ENCODE data around the gene ELOVL2.
"Not testable (repeated sequence)": the region's sequence is repeated elsewhere in the genome, so short reads cannot be mapped to it uniquely, and the experiment has no call there.

DNA sequence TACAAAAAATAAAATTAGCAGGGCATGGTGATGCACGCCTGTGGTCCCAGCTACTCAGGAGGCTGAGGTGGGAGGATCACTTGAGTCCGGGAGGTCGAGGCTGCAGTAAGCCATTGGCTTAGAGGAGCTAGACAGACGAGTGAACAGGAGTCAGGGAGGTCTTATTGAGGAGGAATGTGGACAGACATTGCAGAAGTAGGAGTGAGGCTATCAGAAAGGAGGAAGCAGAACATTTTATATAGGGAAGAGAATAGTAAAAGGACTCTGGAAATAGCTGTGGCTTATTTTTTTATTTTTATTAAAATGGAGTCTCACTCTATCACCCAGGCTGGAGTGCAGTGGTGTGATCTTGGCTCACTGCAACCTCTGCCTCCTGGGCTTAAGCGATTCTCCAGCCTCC lies 47.0 kb upstream of the ELOVL2 start:
- TF ChIP-seq, protein P1, sequence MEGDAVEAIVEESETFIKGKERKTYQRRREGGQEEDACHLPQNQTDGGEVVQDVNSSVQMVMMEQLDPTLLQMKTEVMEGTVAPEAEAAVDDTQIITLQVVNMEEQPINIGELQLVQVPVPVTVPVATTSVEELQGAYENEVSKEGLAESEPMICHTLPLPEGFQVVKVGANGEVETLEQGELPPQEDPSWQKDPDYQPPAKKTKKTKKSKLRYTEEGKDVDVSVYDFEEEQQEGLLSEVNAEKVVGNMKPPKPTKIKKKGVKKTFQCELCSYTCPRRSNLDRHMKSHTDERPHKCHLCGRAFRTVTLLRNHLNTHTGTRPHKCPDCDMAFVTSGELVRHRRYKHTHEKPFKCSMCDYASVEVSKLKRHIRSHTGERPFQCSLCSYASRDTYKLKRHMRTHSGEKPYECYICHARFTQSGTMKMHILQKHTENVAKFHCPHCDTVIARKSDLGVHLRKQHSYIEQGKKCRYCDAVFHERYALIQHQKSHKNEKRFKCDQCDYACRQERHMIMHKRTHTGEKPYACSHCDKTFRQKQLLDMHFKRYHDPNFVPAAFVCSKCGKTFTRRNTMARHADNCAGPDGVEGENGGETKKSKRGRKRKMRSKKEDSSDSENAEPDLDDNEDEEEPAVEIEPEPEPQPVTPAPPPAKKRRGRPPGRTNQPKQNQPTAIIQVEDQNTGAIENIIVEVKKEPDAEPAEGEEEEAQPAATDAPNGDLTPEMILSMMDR (IDR thresholded peaks at IDR 0.05 in 2 of 3, conservative IDR thresholded peaks at IDR 0.05 in 1 of 3; ENCODE audit: borderline replicate concordance in 1 of 3, insufficient read depth in 1 of 3, low read depth in 2 of 3, low read length in 2 of 3), result not testable (repeated sequence)
- not testable (repeated sequence) for TF ChIP-seq EZH2phosphoT487 (IDR thresholded peaks at IDR 0.05; ENCODE audit: borderline replicate concordance)
- TF ChIP-seq, protein P2, sequence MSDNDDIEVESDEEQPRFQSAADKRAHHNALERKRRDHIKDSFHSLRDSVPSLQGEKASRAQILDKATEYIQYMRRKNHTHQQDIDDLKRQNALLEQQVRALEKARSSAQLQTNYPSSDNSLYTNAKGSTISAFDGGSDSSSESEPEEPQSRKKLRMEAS (IDR thresholded peaks at IDR 0.05), result not testable (repeated sequence)
